Right lobe of liver (tissue), 4 donors: ENCODE data around the gene MAGEA9B.

Source experiments
- CTCF ChIP-seq, 4 donors: fragments of 200-600 bp in 3 of 4; fragments of 450-650 bp in 1 of 4; IDR thresholded peaks; one replicate each; pipeline versions ENCODE4 v1.5.1 to v1.8.0; 2016 to 2022; ENCODE audit warnings: antibody characterized with exemption in 4 of 4, mild to moderate bottlenecking in 2 of 4
- POLR2A ChIP-seq: fragments of 450-650 bp; IDR thresholded peaks from one replicate; pipeline ENCODE4 v1.6.1; 2017; ENCODE audit warnings: antibody characterized with exemption, mild to moderate bottlenecking
- donor health status: DM: no; HTN: no; CAD: no.
- donor health status: DM: no; HTN: no; CAD: no.
- donor health status: DM: no; HTN: yes; CAD: no.

- no peak for TF ChIP-seq POLR2A
- no peak for TF ChIP-seq CTCF (IDR thresholded peaks at IDR 0.05)
These were observed 41.0 kb upstream of the MAGEA9B start for GRCh38 chrX:149628280-149628679.
